ENCODE measurements around the gene TBC1D32.
"Not testable (repeated sequence)": the region's sequence is repeated elsewhere in the genome, so short reads cannot be mapped to it uniquely, and the experiment has no call there.

The TBC1D32 gene

DNA sequence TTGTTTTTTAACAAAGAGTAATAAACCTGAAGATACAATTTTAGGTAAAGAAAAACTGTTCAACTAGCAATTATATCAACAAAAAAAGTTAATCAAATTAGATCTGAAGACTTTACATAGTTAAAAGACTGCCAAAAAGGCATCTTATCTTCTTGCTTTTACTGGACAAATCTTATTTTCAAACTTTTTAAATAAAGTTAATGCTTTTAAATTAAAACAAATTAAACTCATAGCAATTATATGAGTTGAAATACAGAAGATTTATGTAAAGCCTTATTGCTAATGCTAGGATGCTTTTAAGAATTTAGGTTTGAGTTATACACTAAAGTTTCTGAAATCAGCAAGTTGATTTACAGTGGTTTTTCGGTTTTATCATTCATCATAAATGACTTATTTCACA is 227.3 kb downstream of the TBC1D32 start:
- no peak for DNase-seq

GRCh38 chr6:121105461-121105860 is 228.8 kb downstream of the TBC1D32 start:
- DNase-seq = no peak

GRCh38 chr6:121093928-121094327 is 240.4 kb downstream of the TBC1D32 start:
- no peak for DNase-seq

- DNase-seq = no peak
Observed at GRCh38 chr6:121090492-121090891, 243.8 kb downstream of the TBC1D32 start.

DNA sequence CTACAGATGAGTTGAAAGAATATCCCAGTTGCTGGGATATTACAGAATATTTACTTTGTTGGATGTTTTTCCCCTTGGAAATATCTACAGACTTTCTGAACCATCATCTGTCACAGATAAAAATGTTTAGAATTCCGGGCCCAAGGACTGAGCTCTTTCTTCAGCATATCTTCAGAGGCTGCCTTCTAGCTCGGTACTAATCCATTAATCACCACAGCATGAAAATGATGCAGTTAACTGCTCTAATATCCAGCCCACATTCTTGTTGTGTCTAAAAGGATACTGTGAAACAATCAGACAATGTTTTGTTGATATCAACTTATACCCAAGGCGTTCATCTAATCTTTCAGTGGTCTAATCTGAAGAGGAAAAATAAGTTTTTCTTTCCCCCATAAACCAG is 247.4 kb downstream of the TBC1D32 start:
- no peak for DNase-seq

DNA sequence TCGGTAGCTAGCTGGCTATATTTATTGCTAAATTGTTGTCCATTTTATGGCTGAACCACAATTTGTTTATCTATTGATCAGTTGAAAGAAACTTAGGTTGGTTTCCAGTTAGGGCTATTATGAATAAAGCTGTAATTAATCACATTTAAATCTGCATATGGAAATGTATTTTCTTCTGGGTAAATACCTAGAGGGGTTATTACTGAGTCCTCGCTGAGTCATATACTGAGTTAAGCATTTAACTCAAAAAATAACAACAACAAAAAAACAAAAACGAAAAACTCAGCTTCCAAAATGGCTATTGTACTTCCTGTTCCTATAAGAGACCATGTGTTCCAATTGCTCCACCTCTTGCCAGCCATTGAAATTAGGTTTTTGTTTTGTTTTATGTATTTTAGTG is 258.2 kb downstream of the TBC1D32 start:
- DNase-seq = no peak

DNA sequence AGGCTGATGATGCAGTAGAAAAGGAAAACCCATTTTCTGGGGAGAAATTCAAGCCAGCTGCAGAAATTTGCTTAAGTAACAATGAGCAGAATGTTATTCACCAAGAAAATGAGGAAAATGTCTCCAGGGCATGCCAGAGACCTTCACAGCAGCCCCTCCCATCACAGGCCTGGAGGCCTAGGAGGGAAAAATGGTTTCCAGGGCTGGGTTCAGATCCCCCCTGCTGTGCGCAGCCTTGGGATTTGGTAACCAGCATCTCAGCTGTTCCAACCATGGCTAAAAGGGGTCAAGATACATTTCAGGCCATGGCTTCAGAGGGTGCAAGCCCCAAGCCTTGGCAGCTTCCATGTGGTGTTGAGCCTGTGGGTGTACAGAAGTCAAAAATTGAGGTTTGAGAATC is 265.5 kb downstream of the TBC1D32 start:
- not testable (repeated sequence) for DNase-seq

DNA sequence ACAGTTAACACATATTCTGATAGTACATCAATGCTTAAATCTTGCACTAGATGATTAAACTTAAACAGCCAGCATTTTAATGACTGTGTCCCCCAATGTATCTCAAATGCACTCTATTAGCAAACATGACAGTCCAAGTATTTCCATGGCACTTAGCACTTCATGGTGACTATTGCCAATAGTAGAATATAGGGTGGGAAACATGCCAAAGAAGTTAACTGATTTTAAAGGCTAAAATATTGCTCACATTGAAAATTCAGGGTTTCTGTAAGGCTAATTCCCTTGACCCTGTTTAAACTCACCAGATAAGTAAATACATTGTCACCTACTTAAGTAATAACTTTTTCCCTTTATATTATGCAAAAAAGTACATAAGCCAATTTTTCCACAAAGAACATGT is 266.9 kb downstream of the TBC1D32 start:
- no peak for DNase-seq

DNA sequence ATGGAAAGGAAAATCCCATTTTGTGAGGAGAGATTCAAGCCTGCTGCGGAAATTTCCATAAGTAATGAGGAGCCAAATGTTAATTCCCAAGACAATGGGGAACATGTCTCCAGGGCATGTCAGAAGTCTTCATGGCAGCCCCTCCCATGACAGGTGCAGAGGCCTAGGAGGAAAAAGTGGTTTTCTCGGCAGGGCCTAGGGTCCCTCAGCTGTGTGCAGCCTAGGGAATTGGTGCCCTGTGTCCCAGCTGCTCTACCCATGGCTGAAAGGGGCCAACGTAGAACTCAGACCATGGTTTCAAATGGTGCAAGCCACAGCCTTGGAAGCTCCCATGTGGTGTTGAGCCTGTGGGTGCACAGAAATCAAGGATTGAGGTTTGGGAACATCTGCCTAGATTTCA is 269.9 kb downstream of the TBC1D32 start:
- DNase-seq = no peak

DNA sequence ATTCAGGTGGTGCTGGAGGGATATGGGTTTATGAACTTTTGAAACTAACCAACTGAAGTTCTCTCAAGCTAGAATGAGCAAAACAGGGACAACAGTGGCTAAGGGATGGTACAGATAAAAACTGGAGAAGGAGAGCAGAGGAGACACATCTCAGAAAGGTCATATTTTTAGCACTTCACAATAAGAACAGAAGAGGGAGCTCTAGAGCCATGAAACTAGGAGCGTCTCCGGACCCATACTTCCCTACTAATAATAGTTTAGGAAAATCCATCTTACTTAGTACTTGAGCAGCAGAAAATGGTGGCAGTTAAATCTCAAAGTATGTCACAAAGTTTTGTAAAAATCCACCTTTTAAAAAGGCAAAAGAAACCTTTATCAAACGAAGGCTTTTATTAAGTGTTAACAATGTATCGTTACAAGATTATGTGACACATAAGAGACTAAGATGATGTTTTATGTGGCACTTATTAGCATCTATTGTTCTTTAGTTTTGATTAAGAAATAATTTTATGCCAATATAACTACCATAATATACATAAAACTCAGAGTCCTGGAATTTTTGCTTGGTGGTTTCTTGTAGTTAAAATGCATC is 278.6 kb downstream of the TBC1D32 start:
- DNase-seq = no peak

DNA sequence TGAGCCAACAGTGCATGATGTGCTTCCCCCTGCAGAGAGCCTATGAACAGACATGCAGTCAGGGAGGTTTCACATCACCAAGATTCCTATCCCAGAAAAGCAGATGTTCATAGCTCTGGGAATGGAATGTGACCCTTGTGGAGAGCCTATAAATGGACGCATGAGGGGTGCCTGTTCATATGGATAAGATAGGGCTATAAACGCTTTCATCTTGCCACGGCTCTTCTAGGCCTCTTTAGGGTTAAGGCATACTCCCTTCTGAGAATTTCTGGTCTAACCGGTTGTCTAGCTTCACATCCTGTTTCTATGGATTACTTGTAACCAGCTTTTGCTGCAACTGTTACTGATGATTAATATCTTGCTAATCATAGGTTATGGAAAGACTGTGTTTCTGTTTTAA is 285.7 kb downstream of the TBC1D32 start:
- not testable (repeated sequence) for DNase-seq

DNA sequence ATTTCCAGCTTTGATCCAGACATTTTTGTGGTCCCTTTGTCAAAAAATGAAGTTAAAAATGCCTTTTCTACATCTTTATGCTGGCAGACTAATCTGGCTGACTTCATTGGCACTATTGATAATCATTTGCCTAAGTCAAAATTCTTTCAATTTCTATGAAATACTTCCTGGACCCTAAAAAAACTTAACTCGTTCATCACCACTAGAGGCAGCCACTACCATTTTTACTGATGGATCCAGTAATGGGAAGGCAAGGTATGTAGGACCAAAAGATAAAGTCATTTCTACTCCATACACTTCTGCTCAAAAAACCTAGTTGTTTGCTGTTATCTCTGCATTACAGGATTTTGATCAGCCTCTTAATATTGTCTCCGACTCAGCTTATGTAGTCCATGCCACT is 289.4 kb downstream of the TBC1D32 start:
- DNase-seq = not testable (repeated sequence)

DNA sequence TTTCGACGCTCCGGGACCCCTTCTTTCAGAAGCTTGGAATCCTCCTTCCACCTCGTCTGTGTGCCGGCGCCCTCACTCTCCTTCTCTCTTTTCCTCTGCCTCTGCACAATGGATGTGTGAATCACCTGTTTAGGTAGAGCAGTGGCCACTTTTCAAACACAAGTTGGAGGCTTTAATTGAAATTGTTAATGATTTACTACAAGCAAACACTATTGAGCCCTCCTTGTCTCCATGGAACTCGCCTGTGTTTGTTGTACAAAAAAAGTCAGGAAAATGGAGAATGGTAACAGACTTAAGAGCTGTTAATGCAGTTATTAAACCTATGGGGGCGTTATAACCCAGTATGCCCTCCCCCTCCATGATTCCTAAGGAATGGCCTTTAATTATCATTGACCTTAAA is 290.6 kb downstream of the TBC1D32 start:
- DNase-seq = not testable (repeated sequence)

DNA sequence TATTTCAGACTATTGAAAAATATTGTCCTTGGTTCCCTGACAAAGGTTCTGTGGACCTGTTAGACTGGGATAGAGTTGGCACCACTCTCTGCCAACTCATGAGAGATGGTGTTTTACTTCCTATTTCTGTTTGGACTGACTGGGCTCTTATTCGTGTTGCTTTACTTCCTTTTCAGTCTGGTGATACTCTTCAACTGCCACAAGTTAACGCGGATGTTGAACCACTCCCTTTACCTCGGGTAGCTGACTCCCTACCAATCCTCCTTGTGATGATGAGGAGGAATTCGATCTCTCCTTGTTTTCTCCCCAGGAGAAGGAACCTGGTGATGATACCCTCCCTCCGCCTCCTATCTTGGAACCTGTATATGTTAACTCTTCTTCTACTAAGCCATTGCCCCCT is 291.1 kb downstream of the TBC1D32 start:
- not testable (repeated sequence) for DNase-seq

- no peak for DNase-seq
Observed at GRCh38 chr6:121042766-121043165, 291.5 kb downstream of the TBC1D32 start.

- no peak for DNase-seq
Observed at GRCh38 chr6:121040831-121041230, 293.4 kb downstream of the TBC1D32 start.

DNA sequence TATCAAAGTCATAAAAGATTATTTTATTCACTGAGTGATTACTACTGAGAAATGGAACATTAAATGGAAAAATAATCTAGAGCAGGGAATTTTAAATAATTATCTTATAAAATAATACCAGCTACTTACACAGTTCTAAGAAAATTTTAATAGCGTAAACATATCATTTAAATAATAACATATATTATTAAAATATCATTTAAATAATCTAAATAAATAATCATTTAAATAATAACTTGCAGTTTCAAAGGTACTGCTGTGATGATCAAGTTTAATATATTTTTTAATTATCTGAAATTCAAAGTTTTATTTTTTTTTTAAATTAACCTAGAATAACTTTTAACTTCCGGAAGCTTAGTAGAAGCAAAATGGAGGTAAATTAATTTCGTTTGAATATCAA is 301.2 kb downstream of the TBC1D32 start:
- DNase-seq = no peak

- no peak for DNase-seq
Observed at GRCh38 chr6:121032268-121033006, 301.8 kb downstream of the TBC1D32 start.
